ENCODE measurements around the gene KRT75. TPM values are rescaled to one million over a fixed set of nuclear protein-coding genes. Genes with fewer than 3 reads are reported as not detected.

KRT75 gene
- total RNA-seq, 1 experiment from 2014 or later, result not detected

DNA sequence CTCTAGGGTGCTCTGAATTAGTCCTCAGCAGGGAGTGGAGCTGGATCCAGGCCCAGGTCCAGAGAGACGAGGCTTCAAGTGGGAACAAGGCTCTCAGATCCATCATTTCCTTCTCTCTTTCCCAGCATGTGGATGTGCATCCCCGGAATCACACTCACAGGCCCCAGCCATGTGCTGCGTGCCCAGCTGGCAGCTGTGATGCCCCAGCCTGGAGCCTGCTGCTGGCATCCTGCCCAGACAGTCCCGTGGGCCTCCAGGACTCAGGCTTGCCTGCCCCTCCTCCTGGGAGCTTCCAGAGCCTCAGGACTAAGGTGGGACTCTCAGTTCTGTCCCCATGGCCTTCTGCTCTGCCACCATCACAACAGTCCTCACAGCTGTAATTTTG, 42.6 kb downstream of the KRT75 start:
- Mint-ChIP-seq H3K4me3 (ENCODE audit: unreplicated experiment) (no peak overlapping the region), H3K27ac (ENCODE audit: low read depth, unreplicated experiment) (no peak overlapping the region), H3K4me1 (ENCODE audit: insufficient read depth, unreplicated experiment) (peaks cover 31% of the 10 kb centered on the region), H3K9me3 (ENCODE audit: unreplicated experiment) (no peaks in the 10 kb centered on the region), H3K27me3 (ENCODE audit: insufficient read depth, unreplicated experiment) (no peaks in the 10 kb centered on the region), H3K36me3 (ENCODE audit: insufficient read depth, unreplicated experiment) (no peaks in the 10 kb centered on the region)
- CTCF ChIA-PET, result interaction anchor here (0.6 to 11.5 kb wide), 31 partner anchors 9 to 591 kb away, joined by 3 to 112 read pairs (median 4); partner anchors contain the start of genes KRT5 and KRT6A
- peak; percentile 71 for DNase-seq (ENCODE audit: unreplicated experiment)
- POLR2A ChIA-PET, result interaction anchor here (0.7 to 3.3 kb wide), 9 partner anchors 82 to 482 kb away, joined by 3 to 24 read pairs (median 3); partner anchors contain the start of genes KRT5, KRT6A and KRT6C
- intact Hi-C loops (cut with micrococcal nuclease), result loop anchor here (1.0 to 10.0 kb wide), 6 partner anchors 53 to 488 kb away; no protein-coding TSS in a partner anchor
- no TSS peak for BruUV-seq (replicated peaks)
- TF ChIP-seq, protein P1, sequence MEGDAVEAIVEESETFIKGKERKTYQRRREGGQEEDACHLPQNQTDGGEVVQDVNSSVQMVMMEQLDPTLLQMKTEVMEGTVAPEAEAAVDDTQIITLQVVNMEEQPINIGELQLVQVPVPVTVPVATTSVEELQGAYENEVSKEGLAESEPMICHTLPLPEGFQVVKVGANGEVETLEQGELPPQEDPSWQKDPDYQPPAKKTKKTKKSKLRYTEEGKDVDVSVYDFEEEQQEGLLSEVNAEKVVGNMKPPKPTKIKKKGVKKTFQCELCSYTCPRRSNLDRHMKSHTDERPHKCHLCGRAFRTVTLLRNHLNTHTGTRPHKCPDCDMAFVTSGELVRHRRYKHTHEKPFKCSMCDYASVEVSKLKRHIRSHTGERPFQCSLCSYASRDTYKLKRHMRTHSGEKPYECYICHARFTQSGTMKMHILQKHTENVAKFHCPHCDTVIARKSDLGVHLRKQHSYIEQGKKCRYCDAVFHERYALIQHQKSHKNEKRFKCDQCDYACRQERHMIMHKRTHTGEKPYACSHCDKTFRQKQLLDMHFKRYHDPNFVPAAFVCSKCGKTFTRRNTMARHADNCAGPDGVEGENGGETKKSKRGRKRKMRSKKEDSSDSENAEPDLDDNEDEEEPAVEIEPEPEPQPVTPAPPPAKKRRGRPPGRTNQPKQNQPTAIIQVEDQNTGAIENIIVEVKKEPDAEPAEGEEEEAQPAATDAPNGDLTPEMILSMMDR (IDR thresholded peaks at IDR 0.05; ENCODE audit: unreplicated experiment), result no peak

- ChIA-PET POLR2A (interaction anchor here (0.7 to 3.3 kb wide), 7 partner anchors 52 to 483 kb away, joined by 3 to 24 read pairs (median 3); partner anchors contain the start of genes KRT5 and KRT6A), CTCF (interaction anchor here (0.6 to 11.5 kb wide), 35 partner anchors 8 to 591 kb away, joined by 3 to 112 read pairs (median 4); partner anchors contain the start of genes KRT5 and KRT6A)
- Mint-ChIP-seq H3K27me3 (ENCODE audit: insufficient read depth, unreplicated experiment) (no peaks in the 10 kb centered on the region), H3K4me3 (ENCODE audit: unreplicated experiment) (no peak overlapping the region), H3K9me3 (ENCODE audit: unreplicated experiment) (no peaks in the 10 kb centered on the region), H3K27ac (ENCODE audit: low read depth, unreplicated experiment) (no peak overlapping the region), H3K36me3 (ENCODE audit: insufficient read depth, unreplicated experiment) (no peaks in the 10 kb centered on the region), H3K4me1 (ENCODE audit: insufficient read depth, unreplicated experiment) (peaks cover 24% of the 10 kb centered on the region)
- BruUV-seq (replicated peaks), result no TSS peak
- TF ChIP-seq, protein P1 (IDR thresholded peaks at IDR 0.05; ENCODE audit: unreplicated experiment), result peak; percentile 86
- intact Hi-C loops (cut with micrococcal nuclease), result loop anchor here (1.0 to 10.0 kb wide), 6 partner anchors 54 to 488 kb away; no protein-coding TSS in a partner anchor
- peak; percentile 67 for DNase-seq (ENCODE audit: unreplicated experiment)
These were observed 43.2 kb downstream of the KRT75 start for GRCh38 chr12:52390739-52391617.

- Mint-ChIP-seq H3K4me3 (ENCODE audit: unreplicated experiment) (no peak overlapping the region), H3K9me3 (ENCODE audit: unreplicated experiment) (no peaks in the 10 kb centered on the region), H3K27me3 (ENCODE audit: insufficient read depth, unreplicated experiment) (no peaks in the 10 kb centered on the region), H3K36me3 (ENCODE audit: insufficient read depth, unreplicated experiment) (no peaks in the 10 kb centered on the region), H3K27ac (ENCODE audit: low read depth, unreplicated experiment) (no peak overlapping the region), H3K4me1 (ENCODE audit: insufficient read depth, unreplicated experiment) (peaks cover 22% of the 10 kb centered on the region)
- no TSS peak for BruUV-seq (replicated peaks)
- ChIA-PET POLR2A (interaction anchor here (1.2 kb wide), 1 partner anchor 122 kb away, joined by 4 read pairs; no protein-coding TSS in a partner anchor), CTCF (interaction anchor here (0.6 to 11.5 kb wide), 9 partner anchors 9 to 494 kb away, joined by 3 to 112 read pairs (median 5); partner anchors contain the start of gene KRT5)
- no peak for DNase-seq (ENCODE audit: unreplicated experiment)
- TF ChIP-seq, protein P1 (IDR thresholded peaks at IDR 0.05; ENCODE audit: unreplicated experiment), result no peak
- intact Hi-C loops (cut with micrococcal nuclease), result loop anchor here (2.0 to 10.0 kb wide), 4 partner anchors 55 to 595 kb away; no protein-coding TSS in a partner anchor
These were observed 44.6 kb downstream of the KRT75 start for GRCh38 chr12:52389313-52390207.

Measured in MCF 10A (cell line).